PC-9 (cell line): ENCODE results near the gene ARHGAP32. TPM values are rescaled to one million over a fixed set of nuclear protein-coding genes. Genes with fewer than 3 reads are reported as not detected.
A peak's percentile ranks its signal among the peaks of the same experiment; 100 is the strongest.

Source experiments
- BruUV-seq: library from RNA; stranded (reverse); fragments of 400-500 nt; replicated peaks from 2 replicates; lab custom pipeline; 2021; lab: Mats Ljungman, UMichigan
- CTCF ChIA-PET: fragments of 300-600 bp; sonication (Branson Sonifier 250); formaldehyde crosslinking; loops from one replicate; lab custom pipeline; 2022; ENCODE audit warnings: antibody characterized with exemption; lab: Charles Lee
- POLR2A ChIA-PET: fragments of 300-600 bp; sonication (Branson Sonifier 250); formaldehyde crosslinking; loops from one replicate; lab custom pipeline; 2022; ENCODE audit warnings: antibody characterized with exemption; ENCODE audit not compliant: unreplicated experiment; lab: Charles Lee
- DNase-seq, 2 experiments: peaks; one replicate each; pipeline versions ENCODE4 v3.0.0 to v3.0.0-alpha.2; 2015 to 2022; ENCODE audit warnings: mixed read lengths in 1 of 2
- H2AFZ ChIP-seq: fragments of 200-600 bp; sonication (generic); 2 replicates; pipeline ENCODE4 v1.8.1; 2017; ENCODE audit warnings: antibody characterized with exemption
- H3F3A ChIP-seq: fragments of 200-600 bp; sonication (generic); 2 replicates; pipeline ENCODE4 v1.8.1; 2017; ENCODE audit warnings: antibody characterized with exemption, mild to moderate bottlenecking, low read depth; ENCODE audit not compliant: insufficient read depth
- H3K27ac ChIP-seq: fragments of 200-600 bp; sonication (generic); 2 replicates; pipeline ENCODE4 v1.6.1; 2016; ENCODE audit warnings: mixed run types
- H3K27me3 ChIP-seq: fragments of 200-600 bp; sonication (generic); 2 replicates; pipeline ENCODE4 v1.6.1; 2016; ENCODE audit warnings: low read depth, mixed run types; ENCODE audit not compliant: insufficient read depth
- H3K36me3 ChIP-seq: fragments of 200-600 bp; sonication (generic); 2 replicates; pipeline ENCODE4 v1.6.1; 2016; ENCODE audit warnings: low read depth, mixed run types
- H3K4me1 ChIP-seq: fragments of 200-600 bp; sonication (generic); replicated peaks from 2 replicates; pipeline ENCODE4 v1.6.1; 2016; ENCODE audit warnings: mixed run types; ENCODE audit not compliant: insufficient read depth
- H3K4me2 ChIP-seq: fragments of 200-600 bp; sonication (generic); 2 replicates; pipeline ENCODE4 v1.6.1; 2017; ENCODE audit warnings: mixed run types
- H3K4me3 ChIP-seq: fragments of 200-600 bp; sonication (generic); 2 replicates; pipeline ENCODE4 v1.6.1; 2016; ENCODE audit warnings: mixed run types
- H3K79me2 ChIP-seq: fragments of 200-600 bp; sonication (generic); 2 replicates; pipeline ENCODE4 v1.6.1; 2017; ENCODE audit warnings: low read depth, mixed run types
- H3K9me2 ChIP-seq: fragments of 200-600 bp; sonication (generic); 2 replicates; pipeline ENCODE4 v1.8.1; 2017; ENCODE audit warnings: mild to moderate bottlenecking; ENCODE audit not compliant: insufficient read depth
- H3K9me3 ChIP-seq: fragments of 200-600 bp; sonication (generic); 2 replicates; pipeline ENCODE4 v1.8.1; 2016; ENCODE audit warnings: low read depth; ENCODE audit not compliant: insufficient read depth
- H4K20me1 ChIP-seq: fragments of 200-600 bp; sonication (generic); 2 replicates; pipeline ENCODE4 v1.8.1; 2017; ENCODE audit not compliant: insufficient read depth
- CTCF ChIP-seq: fragments of 200-600 bp; sonication (generic); conservative IDR thresholded peaks from 2 replicates; pipeline ENCODE4 v1.6.1; 2017; ENCODE audit warnings: mixed run types, antibody characterized with exemption, mild to moderate bottlenecking, moderate library complexity
- EZH2 ChIP-seq: fragments of 200-600 bp; sonication (generic); IDR thresholded peaks from 2 replicates; pipeline ENCODE4 v1.8.0; 2017; ENCODE audit warnings: antibody characterized with exemption, low read depth
- intact Hi-C: fragments of 100-400 bp; cut with micrococcal nuclease; formaldehyde crosslinking; loops from one replicate; pipeline ENCODE4 v1.10.0; 2022; ENCODE audit not compliant: unreplicated experiment
- total RNA-seq: library from RNA; stranded (reverse); gene quantifications from 2 replicates; pipeline ENCODE4 v1.2.3, GENCODE V29; 2021

The ARHGAP32 gene
- total RNA-seq, 1 experiment from 2014 or later: 35.1 TPM

DNA sequence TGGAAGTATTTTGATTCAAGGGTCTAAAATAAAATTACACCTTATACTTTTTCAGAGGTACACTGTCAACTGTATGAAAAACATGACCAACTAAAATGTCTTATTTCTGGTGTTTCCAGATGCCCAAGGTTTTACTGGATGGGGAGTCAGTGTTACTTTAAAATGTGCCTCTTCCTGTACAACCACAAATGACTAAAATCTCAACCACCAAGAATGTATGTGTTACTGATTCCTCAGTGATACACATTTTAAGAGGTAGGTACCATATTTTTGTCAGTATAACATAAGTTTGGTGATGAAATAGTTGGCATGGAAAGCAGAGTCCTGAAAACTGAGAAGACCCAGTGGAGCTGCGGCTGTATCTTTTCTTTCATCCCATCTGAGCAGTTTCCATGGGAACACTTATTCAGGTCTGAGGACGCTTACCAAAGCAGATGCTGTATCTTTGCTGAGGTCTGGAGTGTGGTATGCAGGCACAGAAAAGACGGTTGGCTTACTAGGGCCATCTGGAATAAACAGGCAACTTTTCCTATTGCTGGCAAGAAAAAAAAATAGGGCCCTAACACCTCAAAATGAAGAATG, 228.3 kb downstream of the ARHGAP32 start:
- H3K4me2 ChIP-seq: no peak overlapping the region
- H3K79me2 ChIP-seq: no peaks in the 10 kb centered on the region
- POLR2A ChIA-PET: no interaction called here
- H3K9me2 ChIP-seq: no peaks in the 10 kb centered on the region
- no peak for DNase-seq
- CTCF ChIA-PET: no interaction called here
- BruUV-seq: no TSS peak
- H2AFZ ChIP-seq: no peak overlapping the region
- H3K36me3 ChIP-seq: no peaks in the 10 kb centered on the region
- TF ChIP-seq EZH2 (no peak), CTCF (no peak)
- H3K4me1 ChIP-seq: no peaks in the 10 kb centered on the region
- no peaks in the 10 kb centered on the region for H4K20me1 ChIP-seq
- intact Hi-C loops: no loop called here
- no peaks in the 10 kb centered on the region for H3K9me3 ChIP-seq
- no peak overlapping the region for H3K27ac ChIP-seq
- no peaks in the 10 kb centered on the region for H3F3A ChIP-seq
- H3K27me3 ChIP-seq: no peaks in the 10 kb centered on the region
- no peak overlapping the region for H3K4me3 ChIP-seq

- no TSS peak for BruUV-seq
- intact Hi-C loops: no loop called here
- no peak for TF ChIP-seq CTCF
- TF ChIP-seq EZH2: no peak
Measured at GRCh38 chr11:128962896-128963295, 229.2 kb downstream of the ARHGAP32 start.

DNA sequence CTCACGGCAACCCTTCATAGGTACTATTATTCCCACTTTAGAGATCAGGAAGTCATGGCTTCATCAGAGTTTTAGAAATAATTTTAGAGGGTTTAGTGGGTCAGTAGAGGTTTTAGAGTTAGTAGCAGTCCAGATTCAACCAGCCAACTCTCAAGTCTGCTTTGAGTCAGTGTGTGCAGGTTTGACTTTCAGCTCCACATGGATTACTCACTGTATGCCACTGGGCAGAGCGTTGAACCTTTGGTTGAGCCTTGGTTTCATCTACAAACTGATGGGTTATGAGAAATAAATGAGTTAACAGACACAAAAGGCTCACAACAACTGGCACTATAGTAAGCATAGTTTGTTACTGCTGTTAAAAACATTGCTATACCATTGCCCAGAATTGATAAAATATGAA, 230.5 kb downstream of the ARHGAP32 start:
- POLR2A ChIA-PET: no interaction called here
- Histone ChIP-seq H3K4me3 (no peak overlapping the region), H3K4me2 (no peak overlapping the region), H3K9me2 (no peaks in the 10 kb centered on the region), H4K20me1 (no peaks in the 10 kb centered on the region), H3K27ac (no peak overlapping the region), H3K27me3 (no peaks in the 10 kb centered on the region), H3K36me3 (no peaks in the 10 kb centered on the region), H3F3A (no peaks in the 10 kb centered on the region), H3K4me1 (no peaks in the 10 kb centered on the region), H3K79me2 (no peaks in the 10 kb centered on the region), H3K9me3 (no peaks in the 10 kb centered on the region), H2AFZ (no peak overlapping the region)
- no peak for DNase-seq
- TF ChIP-seq EZH2 (no peak), CTCF (no peak)
- BruUV-seq: TSS peak; percentile 4
- intact Hi-C loops: no loop called here
- CTCF ChIA-PET: interaction anchor here (0.6 kb wide), 1 partner anchor 315 kb away, joined by 3 read pairs; no protein-coding TSS in a partner anchor

More at GRCh38 chr11:128962896-128963295, 229.2 kb downstream of the ARHGAP32 start:
- Histone ChIP-seq H3K27me3 (no peaks in the 10 kb centered on the region), H3K4me3 (no peak overlapping the region), H3K4me1 (no peaks in the 10 kb centered on the region), H3K9me3 (no peaks in the 10 kb centered on the region), H3F3A (no peaks in the 10 kb centered on the region), H4K20me1 (no peaks in the 10 kb centered on the region), H3K4me2 (no peak overlapping the region), H2AFZ (no peak overlapping the region), H3K9me2 (no peaks in the 10 kb centered on the region), H3K27ac (no peak overlapping the region), H3K79me2 (no peaks in the 10 kb centered on the region), H3K36me3 (no peaks in the 10 kb centered on the region)
- DNase-seq: no peak
- CTCF ChIA-PET: no interaction called here
- POLR2A ChIA-PET: interaction anchor here (0.7 kb wide), 1 partner anchor 359 kb away, joined by 7 read pairs; no protein-coding TSS in a partner anchor
